ENCODE data around the gene MBNL2. TPM values are rescaled to one million over a fixed set of nuclear protein-coding genes. Genes with fewer than 3 reads are reported as not detected.

MBNL2 gene
- total RNA-seq, 2 experiments from 2014 or later = 17.2 to 17.9 TPM

GRCh38 chr13:97231118-97231828 is 9.1 kb downstream of the MBNL2 start:
- Mint-ChIP-seq H3K9me3 (no peaks in the 10 kb centered on the region), H3K36me3 (peaks cover 6% of the 10 kb centered on the region), H3K27ac (no peak overlapping the region), H3K4me3 (no peak overlapping the region), H3K4me1 (peaks cover 21% of the 10 kb centered on the region), H3K27me3 (no peaks in the 10 kb centered on the region)
- POLR2A ChIA-PET = no interaction called here
- no peak for DNase-seq
- ATAC-seq (ENCODE audit: low read depth) = no peak

- H3K9me3 Mint-ChIP-seq = no peaks in the 10 kb centered on the region
Measured at GRCh38 chr13:97231829-97232196, 9.7 kb downstream of the MBNL2 start.

GRCh38 chr13:97233499-97233898 is 11.4 kb downstream of the MBNL2 start:
- Mint-ChIP-seq H3K9me3 (no peaks in the 10 kb centered on the region), H3K36me3 (peaks cover 9% of the 10 kb centered on the region), H3K4me3 (no peak overlapping the region), H3K27me3 (no peaks in the 10 kb centered on the region), H3K4me1 (peaks cover 15% of the 10 kb centered on the region), H3K27ac (no peak overlapping the region)
- POLR2A ChIA-PET = no interaction called here
- no peak for ATAC-seq (ENCODE audit: low read depth)
- no peak for DNase-seq

More at GRCh38 chr13:97231829-97232196, 9.7 kb downstream of the MBNL2 start:
- no peak overlapping the region for H3K4me3 Mint-ChIP-seq
- H3K4me1 Mint-ChIP-seq = peaks cover 18% of the 10 kb centered on the region
- no peak overlapping the region for H3K27ac Mint-ChIP-seq
- peaks cover 6% of the 10 kb centered on the region for H3K36me3 Mint-ChIP-seq
- DNase-seq (no peak), ATAC-seq (ENCODE audit: low read depth) (no peak)
- no peaks in the 10 kb centered on the region for H3K27me3 Mint-ChIP-seq
- POLR2A ChIA-PET = no interaction called here

GRCh38 chr13:97234236-97234635 is 12.1 kb downstream of the MBNL2 start:
- no peak overlapping the region for H3K27ac Mint-ChIP-seq
- H3K4me3 Mint-ChIP-seq = no peak overlapping the region
- H3K4me1 Mint-ChIP-seq = peaks cover 17% of the 10 kb centered on the region
- H3K36me3 Mint-ChIP-seq = peaks cover 9% of the 10 kb centered on the region
- no peaks in the 10 kb centered on the region for H3K27me3 Mint-ChIP-seq
- H3K9me3 Mint-ChIP-seq = no peaks in the 10 kb centered on the region
- ATAC-seq (ENCODE audit: low read depth) (no peak), DNase-seq (no peak)
- POLR2A ChIA-PET = no interaction called here

GRCh38 chr13:97234742-97235141 is 12.6 kb downstream of the MBNL2 start:
- no peak overlapping the region for H3K4me3 Mint-ChIP-seq
- peaks cover 13% of the 10 kb centered on the region for H3K4me1 Mint-ChIP-seq
- H3K9me3 Mint-ChIP-seq = no peaks in the 10 kb centered on the region
- POLR2A ChIA-PET = no interaction called here
- ATAC-seq (ENCODE audit: low read depth) (no peak), DNase-seq (no peak)
- no peaks in the 10 kb centered on the region for H3K27me3 Mint-ChIP-seq
- peaks cover 5% of the 10 kb centered on the region for H3K36me3 Mint-ChIP-seq
- H3K27ac Mint-ChIP-seq = no peak overlapping the region

- DNase-seq (no peak), ATAC-seq (ENCODE audit: low read depth) (no peak)
- no peak overlapping the region for H3K27ac Mint-ChIP-seq
- no peaks in the 10 kb centered on the region for H3K9me3 Mint-ChIP-seq
- POLR2A ChIA-PET = no interaction called here
- no peaks in the 10 kb centered on the region for H3K27me3 Mint-ChIP-seq
- H3K36me3 Mint-ChIP-seq = peaks cover 5% of the 10 kb centered on the region
- no peak overlapping the region for H3K4me3 Mint-ChIP-seq
- peaks cover 12% of the 10 kb centered on the region for H3K4me1 Mint-ChIP-seq
Measured at GRCh38 chr13:97235549-97236231, 13.6 kb downstream of the MBNL2 start.

GRCh38 chr13:97237388-97237787 is 15.3 kb downstream of the MBNL2 start:
- Mint-ChIP-seq H3K27me3 (no peaks in the 10 kb centered on the region), H3K4me3 (no peak overlapping the region), H3K36me3 (peaks cover 5% of the 10 kb centered on the region), H3K4me1 (peaks cover 24% of the 10 kb centered on the region), H3K9me3 (no peaks in the 10 kb centered on the region), H3K27ac (no peak overlapping the region)
- DNase-seq (no peak), ATAC-seq (ENCODE audit: low read depth) (no peak)
- POLR2A ChIA-PET = no interaction called here

GRCh38 chr13:97238432-97238831 is 16.3 kb downstream of the MBNL2 start:
- Mint-ChIP-seq H3K4me3 (no peak overlapping the region), H3K9me3 (no peaks in the 10 kb centered on the region), H3K36me3 (peaks cover 5% of the 10 kb centered on the region), H3K27me3 (no peaks in the 10 kb centered on the region), H3K4me1 (peaks cover 21% of the 10 kb centered on the region), H3K27ac (no peak overlapping the region)
- ATAC-seq (ENCODE audit: low read depth) = no peak
- POLR2A ChIA-PET = no interaction called here
- DNase-seq = no peak

GRCh38 chr13:97238883-97239282 is 16.8 kb downstream of the MBNL2 start:
- Mint-ChIP-seq H3K4me1 (peaks cover 20% of the 10 kb centered on the region), H3K27ac (no peak overlapping the region), H3K27me3 (no peaks in the 10 kb centered on the region), H3K4me3 (no peak overlapping the region), H3K36me3 (peaks cover 5% of the 10 kb centered on the region), H3K9me3 (no peaks in the 10 kb centered on the region)
- POLR2A ChIA-PET = no interaction called here
- no peak for DNase-seq
- ATAC-seq (ENCODE audit: low read depth) = no peak

GRCh38 chr13:97239306-97239705 is 17.2 kb downstream of the MBNL2 start:
- POLR2A ChIA-PET = no interaction called here
- ATAC-seq (ENCODE audit: low read depth) (no peak), DNase-seq (no peak)
- Mint-ChIP-seq H3K9me3 (no peaks in the 10 kb centered on the region), H3K4me3 (no peak overlapping the region), H3K27ac (no peak overlapping the region), H3K36me3 (peaks cover 5% of the 10 kb centered on the region), H3K4me1 (peaks cover 20% of the 10 kb centered on the region), H3K27me3 (no peaks in the 10 kb centered on the region)

- no peak overlapping the region for H3K4me3 Mint-ChIP-seq
- POLR2A ChIA-PET = no interaction called here
- no peaks in the 10 kb centered on the region for H3K27me3 Mint-ChIP-seq
- DNase-seq (no peak), ATAC-seq (ENCODE audit: low read depth) (no peak)
- no peaks in the 10 kb centered on the region for H3K9me3 Mint-ChIP-seq
- H3K36me3 Mint-ChIP-seq = peaks cover 3% of the 10 kb centered on the region
- H3K4me1 Mint-ChIP-seq = peaks cover 20% of the 10 kb centered on the region
- H3K27ac Mint-ChIP-seq = no peak overlapping the region
Measured at GRCh38 chr13:97239943-97240787, 18.0 kb downstream of the MBNL2 start.

- Mint-ChIP-seq H3K9me3 (no peaks in the 10 kb centered on the region), H3K36me3 (peaks cover 3% of the 10 kb centered on the region), H3K27ac (no peak overlapping the region), H3K27me3 (no peaks in the 10 kb centered on the region), H3K4me1 (peaks cover 20% of the 10 kb centered on the region), H3K4me3 (no peak overlapping the region)
- no peak for ATAC-seq (ENCODE audit: low read depth)
- POLR2A ChIA-PET = interaction anchor here (0.6 kb wide), 1 partner anchor 16 kb away, joined by 7 read pairs; no protein-coding TSS in a partner anchor
- no peak for DNase-seq
Measured at GRCh38 chr13:97240788-97241734, 18.9 kb downstream of the MBNL2 start.

- no peaks in the 10 kb centered on the region for H3K27me3 Mint-ChIP-seq
- H3K36me3 Mint-ChIP-seq = peaks cover 3% of the 10 kb centered on the region
- no peak overlapping the region for H3K27ac Mint-ChIP-seq
- no peak overlapping the region for H3K4me3 Mint-ChIP-seq
- ATAC-seq (ENCODE audit: low read depth) (no peak), DNase-seq (no peak)
- H3K9me3 Mint-ChIP-seq = no peaks in the 10 kb centered on the region
- POLR2A ChIA-PET = no interaction called here
- H3K4me1 Mint-ChIP-seq = peaks cover 18% of the 10 kb centered on the region
Measured at GRCh38 chr13:97241761-97242160, 19.6 kb downstream of the MBNL2 start.

All from activated naive CD8-positive, alpha-beta T cell treated with anti-CD3 and anti-CD28 coated beads, Interleukin-2, amount 10 ng/mL, durations not matched to agents 7 days and 5 days (primary cell).